GM21717 (cell line): ENCODE data around the gene CEP85.

Experiments used
- ATAC-seq: cut with Tn5 transposase; IDR thresholded peaks from one replicate; pipeline ENCODE4 v1.9.1; 2021; ENCODE audit warnings: mild to moderate bottlenecking, moderate library complexity; ENCODE audit not compliant: unreplicated experiment

CEP85 gene

DNA sequence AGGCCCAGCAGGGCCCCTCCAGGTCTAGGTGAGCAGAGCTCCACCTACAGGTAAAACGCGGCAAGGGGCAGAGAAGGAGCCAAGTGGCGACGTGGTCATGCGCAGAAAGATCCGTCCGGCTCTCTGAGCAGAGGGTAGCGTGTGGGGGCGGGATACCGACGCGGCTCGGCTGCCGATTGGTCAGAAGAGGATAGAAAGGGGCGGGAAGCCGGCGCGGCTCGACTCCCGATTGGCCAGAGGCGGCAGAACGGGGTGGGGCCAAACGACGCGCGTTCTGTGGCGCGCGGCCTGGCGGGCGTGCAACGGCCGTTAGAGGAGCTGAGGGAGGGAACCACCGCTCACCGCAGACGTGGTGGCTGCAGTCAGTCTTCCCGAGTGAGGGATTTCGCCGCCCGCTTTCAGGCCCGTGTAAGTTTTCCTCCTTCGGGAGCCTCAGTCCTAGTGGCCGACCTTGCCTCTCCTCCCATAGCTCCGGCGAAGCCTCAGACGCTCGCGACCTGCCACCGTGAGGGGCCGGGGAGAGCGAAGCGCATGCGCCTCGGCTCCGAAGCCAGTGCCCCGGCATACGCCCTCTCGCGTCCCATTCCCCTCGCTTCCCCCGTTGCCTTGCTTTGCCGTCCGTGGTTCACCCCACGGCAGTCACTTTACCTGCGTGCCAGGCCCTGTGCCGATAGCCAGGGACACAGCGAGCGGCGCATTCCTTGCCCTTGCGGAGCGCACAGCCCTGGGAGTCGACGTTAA is at the start of gene CEP85:
Gene CEP85 (plus strand): TSS at position 298 of the 741 bp plus-strand sequence. CDS start 5,584 bp downstream, outside the sequence.
- ATAC-seq, result peak; percentile 85

- ATAC-seq, result no peak
Measured at GRCh38 chr1:26184883-26185282, 49.1 kb upstream of the CEP85 start.

DNA sequence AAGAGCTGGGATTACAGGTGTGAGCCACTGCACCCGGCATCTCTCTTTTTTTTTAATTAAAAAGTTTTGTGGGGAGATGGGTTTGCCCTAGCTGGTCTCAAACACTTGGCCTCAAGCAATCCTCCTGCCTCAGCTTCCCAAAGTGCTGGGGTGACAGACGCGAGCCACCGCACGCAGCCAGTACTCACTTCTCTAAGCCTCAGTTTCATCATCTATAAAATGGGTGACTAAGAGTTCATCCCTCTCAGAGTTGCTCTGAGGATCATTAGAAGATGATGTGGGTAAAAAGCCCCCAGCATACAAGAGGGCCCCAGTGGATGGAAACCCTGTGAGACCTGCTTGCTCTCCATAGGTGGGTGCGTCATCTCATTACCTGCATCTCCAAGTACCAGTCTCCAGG is 46.1 kb upstream of the CEP85 start:
- ATAC-seq, result no peak

GRCh38 chr1:26188477-26188876 is 45.5 kb upstream of the CEP85 start:
- ATAC-seq, result no peak

- ATAC-seq, result no peak
Measured at GRCh38 chr1:26189331-26189730, 44.7 kb upstream of the CEP85 start.

- no peak for ATAC-seq
Measured at GRCh38 chr1:26189751-26190275, 44.2 kb upstream of the CEP85 start.

DNA sequence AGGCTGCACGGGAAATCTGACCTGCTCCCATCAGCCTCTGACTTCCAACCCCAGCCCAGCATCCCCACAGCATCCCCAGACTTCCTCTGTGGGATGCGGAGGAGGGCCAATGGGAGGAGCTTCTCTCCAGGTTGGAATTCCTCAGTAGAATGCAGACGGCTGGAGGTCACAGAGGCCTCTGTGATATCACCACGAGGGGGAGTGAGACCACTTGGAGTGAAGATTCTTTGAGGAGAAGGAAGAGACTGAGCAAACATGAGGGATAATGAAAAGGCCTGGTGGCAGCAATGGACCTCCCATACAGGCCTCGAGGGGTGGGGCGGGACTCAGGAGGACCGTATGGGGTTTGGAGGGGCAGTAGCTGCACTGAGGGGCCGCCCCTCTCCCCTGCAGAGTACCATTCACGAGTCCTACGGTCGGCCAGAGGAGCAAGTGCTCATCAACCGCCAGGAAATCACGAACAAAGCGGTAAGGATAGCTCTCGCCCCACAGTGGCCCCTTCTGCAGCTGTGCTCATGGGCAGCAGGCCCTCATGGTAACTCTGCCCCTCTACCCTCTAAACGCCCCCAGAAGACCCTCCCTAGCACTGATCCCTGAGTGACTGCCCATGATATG is 43.5 kb upstream of the CEP85 start, which contains the start of gene CATSPER4:
Gene CATSPER4 (plus strand): TSS at position 230 of the 615 bp plus-strand sequence. CDS start 26 bp downstream, at position 256.
- ATAC-seq, result no peak

- ATAC-seq, result no peak
Measured at GRCh38 chr1:26191739-26192138, 42.3 kb upstream of the CEP85 start.

DNA sequence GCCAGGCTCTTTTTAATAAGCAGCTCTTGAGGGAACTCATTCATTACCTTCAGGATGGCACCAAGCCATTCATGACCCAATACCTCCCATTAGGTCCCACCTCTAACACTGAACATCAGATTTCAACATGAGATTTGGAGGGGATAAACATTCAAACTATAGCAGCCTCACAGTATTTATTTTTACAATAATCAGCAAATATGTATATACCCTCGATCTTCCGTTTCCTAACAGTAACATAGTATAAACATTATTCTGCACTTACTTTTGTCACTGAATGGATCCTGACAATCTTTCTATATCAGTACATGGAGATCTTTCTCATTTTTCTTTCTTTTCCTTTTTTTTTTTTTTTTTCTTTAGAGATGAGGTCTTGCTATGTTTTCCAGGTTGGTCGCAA is 38.2 kb upstream of the CEP85 start:
- ATAC-seq, result no peak

DNA sequence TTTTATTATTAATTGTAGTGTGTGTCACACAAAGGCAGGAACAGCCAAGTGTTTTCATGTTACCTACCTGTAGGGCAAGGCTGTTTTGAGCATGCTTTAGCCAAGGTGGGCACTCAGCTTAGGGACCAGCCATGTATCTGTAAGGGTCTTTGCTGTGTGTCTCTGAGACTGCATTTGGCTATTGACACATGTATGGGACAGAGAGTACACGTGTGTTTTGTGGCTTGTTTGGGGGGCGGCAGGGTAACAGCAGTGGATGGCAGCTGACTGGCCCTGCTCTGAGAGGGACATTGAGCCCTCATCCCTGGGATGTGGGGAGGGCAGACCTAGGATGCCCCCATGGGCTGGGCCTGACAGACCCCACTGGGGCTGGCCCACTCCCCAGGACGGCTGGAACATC is 36.7 kb upstream of the CEP85 start:
- no peak for ATAC-seq

DNA sequence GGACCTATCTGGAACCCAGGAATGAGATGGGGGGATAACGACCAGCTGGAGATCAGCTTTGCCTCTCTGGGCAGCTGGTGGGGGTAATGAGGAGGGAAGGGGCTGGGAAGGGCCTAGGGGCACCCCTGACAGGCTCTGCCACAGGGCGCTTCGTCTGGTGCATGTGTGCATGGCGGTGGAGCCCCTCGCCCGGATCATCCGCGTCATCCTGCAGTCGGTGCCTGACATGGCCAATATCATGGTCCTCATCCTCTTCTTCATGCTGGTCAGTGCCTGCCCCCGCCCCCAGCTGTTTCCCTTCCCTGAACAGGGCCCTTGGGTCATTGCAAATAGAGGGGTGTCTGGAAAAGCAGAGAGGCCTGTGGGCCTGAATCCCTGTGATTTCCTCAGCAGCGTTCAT is 36.2 kb upstream of the CEP85 start:
- no peak for ATAC-seq

GRCh38 chr1:26200413-26200812 is 33.6 kb upstream of the CEP85 start:
- no peak for ATAC-seq

GRCh38 chr1:26203642-26204318 is 30.2 kb upstream of the CEP85 start:
- no peak for ATAC-seq

DNA sequence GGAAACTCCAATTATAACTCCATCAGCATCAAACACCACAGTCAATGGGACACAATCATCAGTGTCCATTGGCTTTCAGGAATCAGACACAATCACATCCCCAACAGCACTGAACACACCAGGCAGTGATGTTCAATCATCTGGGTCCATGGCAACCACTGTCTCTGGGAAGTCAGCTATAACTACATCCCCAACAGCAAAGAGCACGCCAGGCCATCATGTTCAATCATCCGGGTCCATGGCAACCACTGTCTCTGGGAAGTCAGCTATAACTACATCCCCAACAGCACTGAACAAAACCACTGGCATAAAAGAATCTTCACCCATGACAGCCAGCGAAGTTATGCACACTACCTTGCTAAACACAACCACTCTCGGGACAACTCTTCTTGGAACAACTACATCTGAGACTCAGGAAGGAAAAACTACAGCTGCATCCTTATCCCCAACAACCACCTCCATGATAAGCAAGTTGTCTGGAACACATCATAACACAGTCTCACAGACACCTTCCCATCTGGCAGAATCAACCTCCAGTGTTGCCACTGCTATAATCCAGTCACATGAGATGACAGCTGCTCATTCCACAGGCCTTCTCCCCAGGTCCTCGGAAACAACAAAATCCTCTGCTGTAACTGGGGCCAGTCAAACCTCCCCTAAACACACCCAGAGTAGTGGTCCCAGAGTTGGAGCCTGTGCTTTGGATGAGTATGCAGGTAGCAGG is 23.7 kb upstream of the CEP85 start:
- no peak for ATAC-seq

DNA sequence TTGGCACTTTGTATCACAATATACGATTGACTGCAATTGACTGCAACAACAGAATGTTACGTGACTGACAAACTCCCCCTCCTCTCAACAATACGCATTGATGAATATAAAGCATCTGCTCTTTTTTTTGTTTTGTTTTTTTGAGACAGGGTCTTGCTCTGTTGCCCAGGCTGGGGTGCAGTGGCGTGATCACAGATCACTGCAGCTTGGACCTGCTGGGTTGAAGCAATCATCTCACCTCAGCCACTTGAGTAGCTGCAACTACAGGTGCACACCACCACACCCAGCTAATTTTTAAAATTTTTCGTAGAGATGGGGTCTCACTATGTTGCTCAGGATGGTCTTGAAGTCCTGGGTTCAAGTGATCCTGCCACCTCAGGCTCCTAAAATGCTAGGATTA is 21.3 kb upstream of the CEP85 start:
- no peak for ATAC-seq

DNA sequence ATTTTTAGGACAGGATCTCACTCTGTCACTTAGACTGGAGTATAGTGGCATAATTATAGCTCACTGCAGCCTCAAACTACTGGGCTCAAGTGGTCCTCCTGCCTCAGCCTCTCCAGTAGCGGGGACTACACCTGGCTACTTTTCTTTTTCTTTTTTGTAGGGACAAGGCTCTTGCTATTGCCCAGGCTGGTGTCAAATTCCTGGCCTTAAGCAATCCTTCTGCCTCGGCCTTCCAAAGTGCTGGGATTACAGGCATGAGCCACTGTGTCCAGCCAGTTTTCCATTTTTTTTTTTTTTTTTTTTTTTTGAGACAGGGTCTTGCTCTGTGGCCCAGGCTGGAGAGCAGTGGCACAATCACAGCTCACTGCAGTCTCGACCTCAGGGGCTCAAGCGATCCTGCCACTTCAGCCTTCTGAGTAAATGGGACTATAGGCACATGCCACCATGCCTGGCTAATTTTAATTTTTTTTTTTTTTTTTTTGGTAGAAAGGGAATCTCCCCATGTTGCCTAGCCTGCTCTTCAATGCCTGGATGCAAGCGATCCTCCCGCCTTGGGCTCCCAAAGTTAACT is 20.6 kb upstream of the CEP85 start:
- no peak for ATAC-seq

DNA sequence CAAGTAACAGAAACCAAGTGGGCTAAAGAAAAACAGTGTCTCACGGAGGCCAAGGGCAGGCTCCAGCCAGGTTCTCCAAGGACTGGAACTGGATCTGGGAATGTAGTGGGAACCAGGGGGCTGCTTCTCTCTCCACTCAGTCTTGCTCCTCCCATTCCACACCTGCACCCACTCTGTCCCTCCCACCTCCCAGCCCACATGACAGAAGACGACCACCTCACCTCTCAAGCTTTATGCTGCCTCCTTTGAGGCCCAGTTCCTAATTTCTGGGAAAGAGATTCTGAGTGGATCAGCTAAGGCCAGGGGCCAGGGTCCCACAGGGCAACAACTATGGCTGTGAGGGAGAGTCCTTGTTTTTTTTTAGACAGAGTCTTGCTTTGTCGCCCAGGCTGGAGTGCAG is 18.8 kb upstream of the CEP85 start:
- no peak for ATAC-seq

- ATAC-seq, result no peak
Measured at GRCh38 chr1:26218906-26219494, 15.0 kb upstream of the CEP85 start.

DNA sequence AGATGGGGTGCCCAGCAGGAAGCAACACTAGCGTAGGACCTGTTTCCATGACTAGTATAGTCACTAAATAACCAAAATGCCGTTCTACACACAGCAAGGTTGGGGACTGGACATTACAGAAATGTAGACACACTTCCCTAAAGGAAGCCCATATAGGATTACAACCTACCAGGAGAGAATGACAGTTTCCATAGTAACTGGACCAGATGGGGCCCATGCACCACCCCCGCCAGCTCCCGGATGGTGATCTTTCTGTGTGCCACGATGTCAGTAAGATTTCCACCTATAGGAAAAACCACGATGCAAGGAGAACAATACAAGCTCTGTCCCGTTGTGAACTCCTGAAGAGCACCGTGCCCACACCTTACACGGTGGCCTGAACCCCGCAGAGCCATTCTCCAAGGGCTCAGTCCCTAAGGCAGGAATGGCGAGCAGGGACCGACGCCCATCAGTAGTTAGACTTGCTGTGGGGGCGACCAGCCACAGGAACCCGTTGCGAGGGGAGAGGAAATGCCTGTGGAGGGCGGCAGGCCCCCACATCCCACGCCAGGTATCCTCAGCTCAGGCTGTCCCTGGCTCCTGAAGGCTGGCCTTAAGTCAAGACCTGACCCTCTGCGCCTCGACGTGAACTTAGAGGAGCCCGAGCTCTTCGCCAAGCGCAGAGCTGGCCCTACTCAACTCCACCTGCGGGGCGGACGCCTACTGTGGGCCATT is 13.6 kb upstream of the CEP85 start:
- no peak for ATAC-seq

DNA sequence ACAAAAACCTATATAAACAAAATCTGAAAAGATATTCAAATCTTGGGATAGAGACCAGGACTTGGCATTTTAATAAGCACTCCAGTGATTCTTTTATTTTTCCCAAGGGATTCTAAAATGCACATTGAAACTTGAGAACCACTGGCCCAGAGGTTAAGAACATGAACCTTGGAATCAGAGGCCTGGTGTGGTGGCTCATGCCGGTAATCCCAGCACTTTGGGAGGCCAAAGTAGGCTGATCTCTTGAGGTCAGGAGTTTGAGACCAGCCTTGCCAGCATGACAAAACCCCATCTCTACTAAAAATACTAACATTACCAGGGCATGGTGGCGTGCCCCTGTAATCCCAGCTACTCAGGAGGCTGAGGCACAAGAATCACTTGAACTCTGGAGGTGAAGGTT is 12.9 kb upstream of the CEP85 start:
- ATAC-seq, result no peak
